HG02642 (cell line): ENCODE data around the gene SDR42E2.
"Not testable (repeated sequence)": the region's sequence is repeated elsewhere in the genome, so short reads cannot be mapped to it uniquely, and the experiment has no call there.

ENCODE experiments used
- ATAC-seq: cut with Tn5 transposase; IDR thresholded peaks from one replicate; pipeline ENCODE4 v1.9.1; 2021; ENCODE audit warnings: mild to moderate bottlenecking; ENCODE audit not compliant: unreplicated experiment, poor library complexity

The SDR42E2 gene

DNA sequence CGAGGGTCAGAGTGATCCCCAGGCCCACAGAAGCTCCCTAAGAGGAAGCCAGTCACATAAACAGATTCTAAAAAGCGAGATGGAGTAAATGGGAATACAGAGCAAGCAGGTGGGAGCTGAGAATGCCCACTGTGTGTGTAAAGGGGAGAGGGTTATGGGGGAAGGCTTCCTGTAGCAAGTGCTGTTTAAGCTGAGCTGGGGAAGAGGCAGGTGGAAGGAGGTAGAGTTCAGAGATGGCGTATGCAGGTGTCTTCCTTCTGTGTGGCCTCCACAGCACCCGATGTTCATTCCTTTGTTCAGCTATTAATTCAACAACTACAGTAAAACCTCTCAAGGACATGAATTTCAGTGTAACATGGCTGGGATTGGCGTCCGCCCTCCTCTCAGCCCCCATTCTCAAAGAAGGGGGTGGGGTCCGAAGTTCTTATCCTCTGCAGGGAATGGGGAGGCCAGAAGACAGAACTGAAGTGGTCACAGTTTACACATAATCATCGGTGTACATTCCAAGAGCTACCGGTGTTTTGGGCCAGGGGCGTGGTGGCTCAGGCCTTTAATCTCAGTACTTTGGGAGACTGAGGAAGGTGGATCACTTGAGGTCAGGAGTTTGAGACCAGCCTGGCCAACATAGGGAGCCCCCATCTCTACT is 45.5 kb downstream of the SDR42E2 start:
- no peak for ATAC-seq

DNA sequence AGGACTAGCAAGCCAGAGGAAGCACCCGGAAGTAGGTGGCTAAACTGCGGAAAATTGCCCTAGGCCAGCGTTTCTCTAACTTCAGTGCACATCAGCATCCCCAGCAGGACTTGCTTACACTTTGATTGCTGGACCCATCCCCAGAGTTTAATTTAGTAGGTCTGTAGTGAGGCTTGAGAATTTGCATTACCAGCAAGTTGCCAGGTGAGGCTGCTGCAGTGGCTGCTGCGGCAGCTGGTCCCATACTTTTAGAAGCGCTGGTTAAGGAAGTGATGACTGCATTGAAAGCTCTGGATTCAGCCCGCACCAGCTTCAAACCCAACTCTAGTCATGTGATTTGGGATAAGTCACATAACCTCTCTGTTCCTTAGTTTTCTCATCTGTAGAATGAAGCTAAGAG is 48.0 kb downstream of the SDR42E2 start:
- no peak for ATAC-seq

DNA sequence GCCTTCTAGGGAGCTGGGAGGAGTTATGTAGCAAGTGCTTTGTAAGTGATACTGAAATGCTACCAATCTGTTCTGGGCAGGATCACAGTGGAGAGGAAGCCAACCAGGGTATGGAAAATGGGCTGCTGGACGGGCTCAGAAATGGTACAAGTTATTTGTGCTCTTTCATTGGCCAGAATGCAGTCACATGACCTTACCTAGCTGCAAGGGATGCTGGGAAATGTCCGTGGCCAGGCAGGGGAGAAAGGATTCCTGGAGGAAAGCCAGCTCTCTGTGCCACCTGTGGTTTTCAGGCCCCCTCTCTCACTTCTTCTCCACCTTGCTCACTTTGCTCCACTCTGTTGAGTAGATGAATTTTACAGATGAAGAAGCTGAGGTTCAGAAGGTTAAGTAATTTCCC is 48.5 kb downstream of the SDR42E2 start:
- ATAC-seq: no peak

DNA sequence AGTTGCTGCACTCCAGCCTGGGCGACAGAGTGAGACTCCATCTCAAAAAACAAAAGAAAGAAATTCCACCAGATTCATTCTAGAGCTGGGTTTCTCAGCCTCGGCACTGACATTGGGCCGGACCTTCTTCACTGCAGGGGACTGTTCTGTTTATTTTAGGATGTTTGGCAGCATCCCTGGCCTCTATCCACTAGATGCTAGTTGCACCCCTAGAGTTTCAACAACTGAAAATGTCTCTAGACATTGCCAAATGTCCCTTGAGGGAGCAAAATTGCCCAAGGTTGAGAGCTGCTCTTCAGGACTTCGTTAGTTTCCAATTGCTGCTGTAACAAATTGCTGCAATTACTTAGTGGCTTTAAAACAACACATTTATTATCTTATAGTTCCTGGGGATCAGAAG is 50.9 kb downstream of the SDR42E2 start:
- ATAC-seq: no peak

DNA sequence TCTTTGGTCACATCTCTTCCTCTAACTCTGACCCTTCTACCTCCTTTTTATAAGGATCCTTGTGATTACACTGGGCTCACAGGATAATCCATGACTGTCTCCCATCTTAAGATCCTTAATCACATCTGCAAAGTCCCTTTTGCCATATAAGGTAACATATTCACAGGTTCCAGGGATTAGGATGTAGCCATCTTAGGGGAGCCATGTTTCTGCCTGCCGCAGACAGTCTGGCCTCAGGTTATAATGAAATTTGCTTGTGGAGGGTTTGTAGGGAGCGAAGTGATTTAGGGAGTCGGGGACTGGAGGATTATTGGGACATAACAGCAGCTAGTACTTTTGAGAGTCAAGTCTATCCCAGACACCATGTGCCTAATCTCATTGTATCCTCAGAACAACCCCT is 51.5 kb downstream of the SDR42E2 start:
- no peak for ATAC-seq

DNA sequence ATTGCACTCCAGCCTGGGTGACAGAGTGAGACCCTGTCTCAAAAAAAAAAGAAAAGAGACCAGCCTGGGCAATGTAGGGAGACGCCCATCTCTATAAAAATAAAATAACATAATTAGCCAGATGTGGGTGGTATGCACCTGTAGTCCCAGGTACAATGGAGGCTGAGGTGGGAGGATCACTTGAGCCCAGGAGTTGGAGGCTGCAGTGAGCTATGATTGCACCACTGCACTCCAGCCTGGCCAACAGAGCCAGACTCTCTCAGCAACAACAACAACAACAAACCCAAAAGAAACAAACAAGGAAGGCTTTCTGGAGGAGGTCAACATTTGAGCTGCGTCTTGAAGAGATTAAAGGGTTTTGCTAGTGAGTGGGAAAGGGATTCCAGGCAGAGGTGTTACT is 52.1 kb downstream of the SDR42E2 start:
- ATAC-seq: no peak

DNA sequence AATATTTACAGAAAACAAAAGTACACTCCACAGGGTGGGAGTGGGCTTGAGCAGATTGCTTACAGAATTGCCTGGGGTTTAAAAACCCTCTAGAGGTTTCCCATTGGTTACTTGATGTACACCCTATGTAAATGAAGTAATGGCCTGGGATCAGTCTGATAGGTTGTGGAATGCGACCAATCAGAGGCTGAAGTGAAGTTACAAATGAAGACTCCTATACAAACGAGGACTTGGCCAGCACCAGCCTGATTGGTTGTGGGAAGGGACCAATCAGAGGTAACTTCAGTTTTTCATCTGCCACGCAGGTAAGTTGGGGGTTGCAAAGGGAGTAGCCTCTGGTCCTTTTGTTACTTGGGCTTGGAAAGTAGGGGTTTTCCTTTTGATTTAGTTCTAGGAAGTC is 52.6 kb downstream of the SDR42E2 start:
- no peak for ATAC-seq

GRCh38 chr16:22216191-22216831 is 54.0 kb downstream of the SDR42E2 start:
- no peak for ATAC-seq

- not testable (repeated sequence) for ATAC-seq
These were observed 54.5 kb downstream of the SDR42E2 start for GRCh38 chr16:22216832-22217225.

DNA sequence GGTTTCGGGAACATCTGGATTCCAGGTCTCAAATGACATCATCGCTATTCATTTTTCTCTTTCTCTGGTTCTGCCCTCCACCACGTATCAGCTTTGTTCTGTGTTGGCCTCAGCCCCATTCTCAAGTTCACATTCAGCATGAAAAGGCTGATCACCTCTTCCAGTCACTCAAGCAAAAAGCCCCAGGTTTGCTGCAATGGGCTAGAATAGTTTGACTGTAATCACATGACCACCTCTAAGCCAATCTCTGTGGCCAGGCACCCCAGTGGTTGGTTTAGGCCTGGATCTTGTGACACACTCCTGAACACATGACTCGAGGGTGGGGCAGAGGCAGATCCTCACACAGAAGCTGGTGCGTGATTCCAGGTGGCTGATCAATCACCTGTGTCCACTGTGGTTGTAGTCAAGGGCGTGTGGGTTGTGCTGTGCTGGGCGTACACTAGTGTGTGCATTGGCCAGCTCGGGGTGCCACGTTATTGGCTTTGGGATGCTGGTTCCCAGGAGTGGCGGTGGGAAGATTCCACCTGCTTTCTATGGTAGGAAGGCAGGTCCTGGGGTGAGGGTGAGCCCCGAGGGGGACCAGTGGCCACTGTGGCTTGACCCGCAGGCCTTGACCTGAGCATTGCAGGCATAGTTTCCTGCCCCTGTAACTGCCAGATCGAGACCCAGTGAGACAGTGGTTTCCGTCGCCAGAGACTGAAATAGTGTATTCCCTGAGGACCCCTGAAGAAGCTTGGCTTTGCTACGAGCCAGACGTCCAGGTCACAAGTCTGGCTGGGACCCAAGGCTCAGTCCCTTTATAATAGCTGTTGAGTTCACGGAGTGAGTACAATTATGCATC is 55.8 kb downstream of the SDR42E2 start:
- ATAC-seq: peak; percentile 88

DNA sequence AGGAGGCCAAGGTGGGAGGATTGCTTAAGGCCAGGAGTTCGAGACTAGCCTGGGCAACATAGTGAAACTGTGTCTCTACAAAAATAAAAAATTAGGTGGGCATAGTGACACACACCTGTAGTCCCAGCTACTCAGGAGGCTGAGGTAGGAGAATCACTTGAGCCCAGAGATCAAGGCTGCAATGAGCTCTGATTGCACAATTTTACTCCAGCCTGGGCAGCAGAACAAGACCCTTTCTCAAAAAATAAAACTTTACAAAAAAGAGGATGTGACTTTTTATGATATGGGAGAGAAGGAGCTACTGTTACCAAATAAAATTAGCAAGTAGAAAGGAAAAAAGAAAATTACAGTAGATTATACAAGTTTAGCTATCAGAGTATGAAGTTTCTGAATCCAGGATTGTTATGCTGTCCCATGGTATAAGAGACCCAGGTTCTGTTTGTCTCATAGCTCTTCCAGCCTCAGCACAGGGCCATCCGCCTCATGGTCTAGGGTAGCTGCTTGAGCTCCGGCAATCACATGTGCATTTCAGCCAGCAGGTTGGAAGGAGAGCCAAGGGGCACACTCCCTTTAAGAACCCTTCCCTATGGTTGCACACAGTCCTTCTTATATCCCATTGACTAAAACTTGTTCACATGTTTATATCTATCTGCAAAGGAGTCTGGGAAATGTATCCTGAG is 57.2 kb downstream of the SDR42E2 start:
- ATAC-seq: no peak

GRCh38 chr16:22220069-22220440 is 57.7 kb downstream of the SDR42E2 start:
- no peak for ATAC-seq

GRCh38 chr16:22220714-22221113 is 58.4 kb downstream of the SDR42E2 start:
- ATAC-seq: no peak

GRCh38 chr16:22222006-22222405 is 59.7 kb downstream of the SDR42E2 start:
- no peak for ATAC-seq

GRCh38 chr16:22222998-22223397 is 60.7 kb downstream of the SDR42E2 start:
- no peak for ATAC-seq

DNA sequence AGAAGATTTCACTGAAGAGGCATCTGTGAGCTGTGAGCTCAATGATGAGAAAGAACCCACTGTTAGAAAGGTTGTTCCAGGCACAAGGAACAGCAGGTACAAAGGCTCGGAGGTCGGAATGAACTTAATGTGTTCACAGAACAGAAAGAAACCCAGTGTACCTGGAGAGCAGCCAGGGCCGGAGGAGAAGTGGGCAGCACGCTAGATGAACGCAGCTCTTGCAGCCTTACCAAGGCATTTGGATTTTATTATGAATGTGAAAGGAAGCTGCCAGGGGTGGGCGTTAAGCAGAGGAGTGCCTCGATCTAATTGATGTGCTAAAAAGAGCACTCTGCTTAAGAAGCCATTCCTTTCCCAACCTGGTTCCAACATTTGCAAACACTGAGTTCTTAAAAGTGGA is 62.8 kb downstream of the SDR42E2 start:
- no peak for ATAC-seq

DNA sequence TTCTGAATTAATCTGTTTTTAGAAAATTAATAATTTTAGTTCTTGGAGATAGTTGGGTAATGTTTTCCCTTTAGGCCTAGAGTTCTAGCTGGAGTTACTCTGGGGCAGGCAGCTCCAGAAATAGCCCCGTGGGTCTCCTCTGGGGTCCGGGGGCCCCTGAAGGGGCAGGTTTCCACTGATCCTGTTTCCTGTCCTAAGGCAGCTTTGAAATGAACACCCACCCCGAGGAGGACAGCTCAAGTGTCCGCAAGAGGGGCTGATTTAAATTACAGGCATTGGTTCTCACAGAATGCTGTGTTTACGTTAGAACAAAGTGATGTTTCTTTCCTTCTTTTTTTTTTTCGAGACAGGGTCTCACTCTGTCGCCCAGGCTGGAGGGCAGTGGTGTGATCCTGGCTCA is 67.6 kb downstream of the SDR42E2 start:
- ATAC-seq: no peak

GRCh38 chr16:22232277-22233036 is 70.2 kb downstream of the SDR42E2 start:
- ATAC-seq: no peak

DNA sequence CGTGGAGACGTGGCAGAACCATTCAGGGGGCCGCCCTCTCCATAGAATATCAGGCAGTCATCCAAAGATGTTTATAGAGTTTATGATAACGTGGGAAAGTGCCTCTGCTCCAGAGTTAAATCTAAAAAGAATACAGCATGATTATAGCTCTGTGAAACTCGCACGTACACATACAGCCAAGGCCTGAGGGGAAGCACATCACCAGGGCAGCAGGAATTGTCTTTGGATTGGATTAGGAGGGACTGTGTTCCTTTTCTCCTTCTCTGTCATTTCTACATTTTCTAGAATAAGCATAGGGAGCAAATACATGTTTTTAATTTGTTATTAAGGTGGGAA is 70.7 kb downstream of the SDR42E2 start:
- no peak for ATAC-seq
